ENCODE measurements around the gene ETV6.
"Not testable (repeated sequence)": the region's sequence is repeated elsewhere in the genome, so short reads cannot be mapped to it uniquely, and the experiment has no call there.

ETV6 gene

GRCh38 chr12:11631881-11632280 lies 17.6 kb upstream of the ETV6 start:
- H3K4me1 Mint-ChIP-seq (ENCODE audit: low read depth); H3K27me3 Mint-ChIP-seq; H3K4me3 Mint-ChIP-seq; H3K27ac Mint-ChIP-seq; H3K36me3 Mint-ChIP-seq; H3K9me3 Mint-ChIP-seq (ENCODE audit: low read depth): not testable (repeated sequence)

- no peak overlapping the region for H3K27ac Mint-ChIP-seq
- no peaks in the 10 kb centered on the region for H3K4me1 Mint-ChIP-seq (ENCODE audit: low read depth)
- H3K36me3 Mint-ChIP-seq, result no peaks in the 10 kb centered on the region
- no peaks in the 10 kb centered on the region for H3K27me3 Mint-ChIP-seq
- peaks cover 7% of the 10 kb centered on the region for H3K9me3 Mint-ChIP-seq (ENCODE audit: low read depth)
- H3K4me3 Mint-ChIP-seq, result no peak overlapping the region
These were observed 15.5 kb upstream of the ETV6 start for GRCh38 chr12:11633968-11634367.

GRCh38 chr12:11635341-11635740 lies 14.1 kb upstream of the ETV6 start:
- H3K27ac Mint-ChIP-seq, result no peak overlapping the region
- no peaks in the 10 kb centered on the region for H3K4me1 Mint-ChIP-seq (ENCODE audit: low read depth)
- H3K4me3 Mint-ChIP-seq, result no peak overlapping the region
- peaks cover 7% of the 10 kb centered on the region for H3K9me3 Mint-ChIP-seq (ENCODE audit: low read depth)
- no peaks in the 10 kb centered on the region for H3K27me3 Mint-ChIP-seq
- H3K36me3 Mint-ChIP-seq, result no peaks in the 10 kb centered on the region

GRCh38 chr12:11638315-11638916 lies 11.1 kb upstream of the ETV6 start:
- H3K4me3 Mint-ChIP-seq, result no peak overlapping the region
- no peaks in the 10 kb centered on the region for H3K36me3 Mint-ChIP-seq
- H3K9me3 Mint-ChIP-seq (ENCODE audit: low read depth), result peaks cover 7% of the 10 kb centered on the region
- H3K27ac Mint-ChIP-seq, result no peak overlapping the region
- H3K4me1 Mint-ChIP-seq (ENCODE audit: low read depth), result no peaks in the 10 kb centered on the region
- no peaks in the 10 kb centered on the region for H3K27me3 Mint-ChIP-seq

GRCh38 chr12:11639454-11639853 lies 10.0 kb upstream of the ETV6 start:
- no peaks in the 10 kb centered on the region for H3K36me3 Mint-ChIP-seq
- H3K27me3 Mint-ChIP-seq, result no peaks in the 10 kb centered on the region
- H3K4me1 Mint-ChIP-seq (ENCODE audit: low read depth), result no peaks in the 10 kb centered on the region
- H3K9me3 Mint-ChIP-seq (ENCODE audit: low read depth), result peaks cover 7% of the 10 kb centered on the region
- no peak overlapping the region for H3K4me3 Mint-ChIP-seq
- H3K27ac Mint-ChIP-seq, result no peak overlapping the region

- no peaks in the 10 kb centered on the region for H3K27me3 Mint-ChIP-seq
- no peak overlapping the region for H3K27ac Mint-ChIP-seq
- no peaks in the 10 kb centered on the region for H3K4me1 Mint-ChIP-seq (ENCODE audit: low read depth)
- no peaks in the 10 kb centered on the region for H3K36me3 Mint-ChIP-seq
- H3K9me3 Mint-ChIP-seq (ENCODE audit: low read depth), result no peaks in the 10 kb centered on the region
- H3K4me3 Mint-ChIP-seq, result no peak overlapping the region
These were observed 8.0 kb upstream of the ETV6 start for GRCh38 chr12:11641522-11641921.

- no peak overlapping the region for H3K27ac Mint-ChIP-seq
These were observed 6.7 kb upstream of the ETV6 start for GRCh38 chr12:11642785-11643184.

GRCh38 chr12:11645391-11645790 lies 4.1 kb upstream of the ETV6 start:
- Mint-ChIP-seq H3K36me3 (no peaks in the 10 kb centered on the region), H3K4me1 (ENCODE audit: low read depth) (peaks cover 8% of the 10 kb centered on the region), H3K27me3 (no peaks in the 10 kb centered on the region), H3K9me3 (ENCODE audit: low read depth) (no peaks in the 10 kb centered on the region), H3K4me3 (no peak overlapping the region), H3K27ac (no peak overlapping the region)

More at GRCh38 chr12:11642785-11643184, 6.7 kb upstream of the ETV6 start:
- H3K9me3 Mint-ChIP-seq (ENCODE audit: low read depth), result no peaks in the 10 kb centered on the region
- peaks cover 4% of the 10 kb centered on the region for H3K4me1 Mint-ChIP-seq (ENCODE audit: low read depth)
- no peaks in the 10 kb centered on the region for H3K36me3 Mint-ChIP-seq
- H3K4me3 Mint-ChIP-seq, result no peak overlapping the region
- no peaks in the 10 kb centered on the region for H3K27me3 Mint-ChIP-seq

GRCh38 chr12:11648514-11649412 lies 711 bp upstream of the ETV6 start:
- no peaks in the 10 kb centered on the region for H3K27me3 Mint-ChIP-seq
- peaks cover 40% of the 10 kb centered on the region for H3K4me1 Mint-ChIP-seq (ENCODE audit: low read depth)
- H3K27ac Mint-ChIP-seq, result peak overlapping the region; percentile 99
- H3K4me3 Mint-ChIP-seq, result peak overlapping the region; percentile 98
- H3K36me3 Mint-ChIP-seq, result no peaks in the 10 kb centered on the region
- no peaks in the 10 kb centered on the region for H3K9me3 Mint-ChIP-seq (ENCODE audit: low read depth)

- no peaks in the 10 kb centered on the region for H3K36me3 Mint-ChIP-seq
- no peaks in the 10 kb centered on the region for H3K27me3 Mint-ChIP-seq
- H3K4me3 Mint-ChIP-seq, result peak overlapping the region; percentile 94
- peaks cover 50% of the 10 kb centered on the region for H3K4me1 Mint-ChIP-seq (ENCODE audit: low read depth)
- H3K27ac Mint-ChIP-seq, result peak overlapping the region; percentile 99
- H3K9me3 Mint-ChIP-seq (ENCODE audit: low read depth), result no peaks in the 10 kb centered on the region
These were observed 1.1 kb downstream of the ETV6 start for GRCh38 chr12:11650286-11651281.

- peak overlapping the region; percentile 99 for H3K27ac Mint-ChIP-seq
- peak overlapping the region; percentile 94 for H3K4me3 Mint-ChIP-seq
- H3K4me1 Mint-ChIP-seq (ENCODE audit: low read depth), result peaks cover 55% of the 10 kb centered on the region
- peaks cover 2% of the 10 kb centered on the region for H3K36me3 Mint-ChIP-seq
- H3K9me3 Mint-ChIP-seq (ENCODE audit: low read depth), result no peaks in the 10 kb centered on the region
- no peaks in the 10 kb centered on the region for H3K27me3 Mint-ChIP-seq
These were observed 1.9 kb downstream of the ETV6 start for GRCh38 chr12:11651381-11651780.

- Mint-ChIP-seq H3K27me3 (no peaks in the 10 kb centered on the region), H3K4me3 (peak overlapping the region; percentile 94), H3K27ac (peak overlapping the region; percentile 54), H3K36me3 (peaks cover 2% of the 10 kb centered on the region), H3K4me1 (ENCODE audit: low read depth) (peaks cover 59% of the 10 kb centered on the region), H3K9me3 (ENCODE audit: low read depth) (no peaks in the 10 kb centered on the region)
These were observed 2.3 kb downstream of the ETV6 start for GRCh38 chr12:11651785-11652184.

GRCh38 chr12:11652351-11653040 lies 3.0 kb downstream of the ETV6 start:
- peak overlapping the region; percentile 94 for H3K4me3 Mint-ChIP-seq
- no peaks in the 10 kb centered on the region for H3K9me3 Mint-ChIP-seq (ENCODE audit: low read depth)
- peaks cover 2% of the 10 kb centered on the region for H3K36me3 Mint-ChIP-seq
- no peaks in the 10 kb centered on the region for H3K27me3 Mint-ChIP-seq
- H3K4me1 Mint-ChIP-seq (ENCODE audit: low read depth), result peaks cover 63% of the 10 kb centered on the region
- H3K27ac Mint-ChIP-seq, result peak overlapping the region; percentile 92

- Mint-ChIP-seq H3K27me3 (no peaks in the 10 kb centered on the region), H3K4me1 (ENCODE audit: low read depth) (peaks cover 67% of the 10 kb centered on the region), H3K36me3 (peaks cover 2% of the 10 kb centered on the region), H3K4me3 (peak overlapping the region; percentile 94), H3K27ac (peak overlapping the region; percentile 92), H3K9me3 (ENCODE audit: low read depth) (no peaks in the 10 kb centered on the region)
These were observed 3.8 kb downstream of the ETV6 start for GRCh38 chr12:11653215-11653753.

All from activated naive CD8-positive, alpha-beta T cell (primary cell).